Upper lobe of left lung (tissue), 4 donors: Measurements from ENCODE around the gene CFAP73.

Experiments used
- CTCF ChIP-seq, 6 experiments: fragments of 450-650 bp in 4 of 6; fragments of 200-600 bp in 2 of 6; sonication (generic) in 2 of 6; IDR thresholded peaks; one replicate each; pipeline ENCODE4 v1.5.1; 2016 to 2019; ENCODE audit warnings: antibody characterized with exemption in 6 of 6
- POLR2A ChIP-seq, 4 donors: fragments of 450-650 bp; IDR thresholded peaks; one replicate each; pipeline ENCODE4 v1.5.1; 2016 to 2017; ENCODE audit warnings: antibody characterized with exemption in 4 of 4, mild to moderate bottlenecking in 2 of 4
- POLR2AphosphoS5 ChIP-seq, 2 donors: sonication (generic); formaldehyde crosslinking; IDR thresholded peaks; one replicate each; pipeline ENCODE4 v1.5.1; 2017; ENCODE audit warnings: antibody characterized with exemption in 2 of 2

GRCh38 chr12:113130457-113131135 lies 18.9 kb upstream of the CFAP73 start:
- TF ChIP-seq CTCF (IDR thresholded peaks at IDR 0.05) (no peak), POLR2AphosphoS5 (IDR thresholded peaks at IDR 0.05) (no peak), POLR2A (IDR thresholded peaks at IDR 0.05) (no peak)
